Ovary (tissue), 9 donors: ENCODE measurements around the gene TCIRG1. TPM values are rescaled to one million over a fixed set of nuclear protein-coding genes. Genes with fewer than 3 reads are reported as not detected.

Experiments used
- DNase-seq, 5 donors: peaks; one replicate each; pipeline ENCODE4 v3.0.0-alpha.2; 2019 to 2020
- H3K27ac ChIP-seq, 2 donors: fragments of 200-600 bp; one replicate each; pipeline versions ENCODE4 v1.5.1 to v1.8.0; 2019 to 2022
- H3K27me3 ChIP-seq: fragments of 200-600 bp; one replicate; pipeline ENCODE4 v1.8.0; 2022
- H3K36me3 ChIP-seq: fragments of 200-600 bp; sonication (generic); one replicate; pipeline ENCODE4 v1.5.1; 2019
- H3K4me1 ChIP-seq: one replicate; pipeline ENCODE4 v1.8.1; 2013; ENCODE audit warnings: mild to moderate bottlenecking, moderate library complexity; ENCODE audit not compliant: insufficient read depth
- H3K4me3 ChIP-seq: fragments of 200-600 bp; sonication (generic); one replicate; pipeline ENCODE4 v1.5.1; 2017
- H3K9me3 ChIP-seq, 2 donors: fragments of 200-600 bp in 1 of 2; sonication (generic) in 1 of 2; one replicate each; pipeline versions ENCODE4 v1.5.1 to v1.8.1; 2013 to 2019; ENCODE audit warnings: mild to moderate bottlenecking in 1 of 2, moderate library complexity in 1 of 2
- EP300 ChIP-seq: sonication (generic); formaldehyde crosslinking; IDR thresholded peaks from one replicate; pipeline ENCODE4 v1.6.1; 2017; ENCODE audit warnings: antibody characterized with exemption
- POLR2A ChIP-seq: fragments of 450-650 bp; IDR thresholded peaks from one replicate; pipeline ENCODE4 v1.6.1; 2017; ENCODE audit warnings: antibody characterized with exemption, mild to moderate bottlenecking, moderate library complexity
- WGBS, 3 donors: extraction: QIAGEN DNeasy Blood & Tissue Kit in 1 of 3; methylation state at CpG; one replicate each; pipeline versions ENCODE4 v1.1.5 to v1.1.7; 2013 to 2017; 5-methylcytosine and 5-hydroxymethylcytosine counted together
- intact Hi-C, 4 donors: fragments of 100-400 bp; cut with DNase I; formaldehyde crosslinking; loops; one replicate each; pipeline versions ENCODE4 v1.11.0 to v1.15.1; 2022 to 2023
- polyA plus RNA-seq, 2 donors: library from polyadenylated mRNA; stranded (reverse); fragments of 200-250 nt in 1 of 2; fragments of 350-450 nt in 1 of 2; fragmentation: Illumina TruSeq in 1 of 2; extraction: RNeasy Lipid Tissue Mini Kit (QIAGEN cat#74804) in 1 of 2; gene quantifications; one replicate each; pipeline ENCODE4 v1.2.3, GENCODE V29; 2013 to 2014
- total RNA-seq, 7 donors: library from RNA; depleted of rRNA in 2 of 7; stranded (reverse); fragments of >200 nt in 2 of 7; fragmentation: NEBNext Ultra II Directional in 3 of 7; extraction: Animal tissue kit (Norgen Biotek cat#: 25700) in 3 of 7; gene quantifications; one replicate each; pipeline versions ENCODE4 v1.1.0 to v1.2.4, GENCODE V29; 2016 to 2023
- TF ChIP-seq, protein P1 (sequence below), 3 donors: fragments of 450-650 bp in 2 of 3; fragments of 200-600 bp in 1 of 3; IDR thresholded peaks; one replicate each; pipeline versions ENCODE4 v1.5.1 to v1.8.0; 2016 to 2022; ENCODE audit warnings: antibody characterized with exemption in 3 of 3, mild to moderate bottlenecking in 1 of 3
- donor health status: DM: no; HTN: no; CAD: no; lungs with moderate emphysema.
- donor health status: DM: no; HTN: no; CAD: no.
- donor health status: Bipolar disorder and iron deficiency.
- donor health status: DM: yes; HTN: yes; CAD: no.
- donor health status: DM: no; HTN: no; CAD: no.
- donor health status: DM: yes; HTN: yes; CAD: no.

Gene TCIRG1
- total and polyA plus RNA-seq, 9 donors = 2.2 to 109 (median 77.4) TPM

DNA sequence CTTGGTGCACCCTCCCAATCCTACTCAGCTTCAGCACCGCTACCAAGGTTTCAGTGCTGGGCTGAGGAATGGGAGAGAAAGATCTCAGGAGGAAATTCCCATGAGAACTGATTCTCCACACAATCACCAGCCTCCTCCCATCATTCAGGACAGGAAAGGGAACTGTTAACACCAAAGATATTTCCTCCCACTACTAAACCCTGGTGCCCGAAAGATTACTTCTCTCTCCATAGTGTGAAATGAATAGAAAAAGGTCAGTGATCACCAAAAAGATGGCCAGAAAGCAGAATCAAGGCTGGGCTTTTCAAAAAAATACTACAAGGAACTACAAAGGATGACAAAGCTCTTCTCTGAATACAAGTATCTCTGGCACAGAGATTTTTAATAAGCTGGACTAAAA, 26.1 kb downstream of the TCIRG1 start:
- Histone ChIP-seq H3K27me3 (no peaks in the 10 kb centered on the region), H3K4me1 (no peaks in the 10 kb centered on the region), H3K36me3 (no peaks in the 10 kb centered on the region), H3K9me3 (no peaks in the 10 kb centered on the region), H3K27ac (no peak overlapping the region), H3K4me3 (no peak overlapping the region)
- intact Hi-C loops = no loop called here
- TF ChIP-seq POLR2A = no peak
- TF ChIP-seq, protein P1, sequence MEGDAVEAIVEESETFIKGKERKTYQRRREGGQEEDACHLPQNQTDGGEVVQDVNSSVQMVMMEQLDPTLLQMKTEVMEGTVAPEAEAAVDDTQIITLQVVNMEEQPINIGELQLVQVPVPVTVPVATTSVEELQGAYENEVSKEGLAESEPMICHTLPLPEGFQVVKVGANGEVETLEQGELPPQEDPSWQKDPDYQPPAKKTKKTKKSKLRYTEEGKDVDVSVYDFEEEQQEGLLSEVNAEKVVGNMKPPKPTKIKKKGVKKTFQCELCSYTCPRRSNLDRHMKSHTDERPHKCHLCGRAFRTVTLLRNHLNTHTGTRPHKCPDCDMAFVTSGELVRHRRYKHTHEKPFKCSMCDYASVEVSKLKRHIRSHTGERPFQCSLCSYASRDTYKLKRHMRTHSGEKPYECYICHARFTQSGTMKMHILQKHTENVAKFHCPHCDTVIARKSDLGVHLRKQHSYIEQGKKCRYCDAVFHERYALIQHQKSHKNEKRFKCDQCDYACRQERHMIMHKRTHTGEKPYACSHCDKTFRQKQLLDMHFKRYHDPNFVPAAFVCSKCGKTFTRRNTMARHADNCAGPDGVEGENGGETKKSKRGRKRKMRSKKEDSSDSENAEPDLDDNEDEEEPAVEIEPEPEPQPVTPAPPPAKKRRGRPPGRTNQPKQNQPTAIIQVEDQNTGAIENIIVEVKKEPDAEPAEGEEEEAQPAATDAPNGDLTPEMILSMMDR (IDR thresholded peaks at IDR 0.05) = no peak
- no peak for TF ChIP-seq EP300
- WGBS, 3 donors = 74 to 98% (median 83%) methylated on average over 2 of the region's 2 CpGs
- DNase-seq = no peak

DNA sequence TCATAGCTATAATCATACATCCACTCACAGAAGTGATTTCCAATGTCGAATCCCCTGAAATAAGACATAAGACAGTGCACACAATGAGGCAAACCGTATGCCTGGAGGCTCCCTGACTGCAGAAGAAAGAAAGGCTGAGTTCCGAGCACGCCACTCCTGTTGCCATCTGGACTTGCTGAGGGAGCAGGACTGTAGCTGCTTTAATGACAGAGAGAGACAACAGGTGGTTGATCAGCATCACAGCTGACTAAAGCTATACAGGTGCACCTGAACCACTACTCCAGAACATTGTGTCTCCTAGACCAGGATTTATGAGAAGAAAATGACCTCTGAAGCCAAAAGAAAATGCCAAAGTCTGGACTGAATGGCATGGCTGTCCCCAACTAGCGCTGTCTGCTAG, 27.0 kb downstream of the TCIRG1 start:
- Histone ChIP-seq H3K9me3 (no peaks in the 10 kb centered on the region), H3K27me3 (no peaks in the 10 kb centered on the region), H3K4me3 (no peak overlapping the region), H3K36me3 (no peaks in the 10 kb centered on the region), H3K27ac (no peak overlapping the region), H3K4me1 (no peaks in the 10 kb centered on the region)
- intact Hi-C loops = no loop called here
- 92 to 97% (median 93%) methylated on average over 5 of the region's 5 CpGs for WGBS, 3 donors
- no peak for TF ChIP-seq POLR2A
- TF ChIP-seq, protein P1 (IDR thresholded peaks at IDR 0.05) = no peak
- no peak for TF ChIP-seq EP300
- no peak for DNase-seq

DNA sequence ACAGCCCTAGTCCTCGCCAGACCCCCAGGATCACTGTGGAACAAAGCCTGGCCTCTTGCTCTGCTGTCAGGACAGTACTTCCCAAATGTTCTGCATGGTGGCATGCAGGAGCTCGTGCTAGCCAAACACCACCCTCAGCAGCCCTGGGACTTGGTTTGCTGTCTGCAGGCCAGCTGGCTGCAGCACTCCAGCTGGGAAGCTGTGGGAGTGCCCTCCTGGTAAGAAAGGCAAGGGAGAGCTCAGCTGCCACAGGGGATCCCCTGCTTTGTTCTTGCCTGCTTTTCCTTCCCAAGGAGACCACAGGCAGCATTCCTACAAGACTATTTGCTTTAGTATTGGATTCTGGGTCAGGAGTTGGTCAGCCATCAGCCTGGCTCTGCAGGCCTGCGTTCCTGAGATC, 27.9 kb downstream of the TCIRG1 start:
- Histone ChIP-seq H3K4me1 (no peaks in the 10 kb centered on the region), H3K27me3 (no peaks in the 10 kb centered on the region), H3K27ac (no peak overlapping the region), H3K9me3 (no peaks in the 10 kb centered on the region), H3K36me3 (no peaks in the 10 kb centered on the region), H3K4me3 (no peak overlapping the region)
- 57 to 76% (median 59%) methylated on average over 3 of the region's 3 CpGs for WGBS, 3 donors
- DNase-seq = no peak
- intact Hi-C loops = no loop called here
- no peak for TF ChIP-seq POLR2A
- no peak for TF ChIP-seq EP300
- TF ChIP-seq, protein P1 (IDR thresholded peaks at IDR 0.05) = no peak

DNA sequence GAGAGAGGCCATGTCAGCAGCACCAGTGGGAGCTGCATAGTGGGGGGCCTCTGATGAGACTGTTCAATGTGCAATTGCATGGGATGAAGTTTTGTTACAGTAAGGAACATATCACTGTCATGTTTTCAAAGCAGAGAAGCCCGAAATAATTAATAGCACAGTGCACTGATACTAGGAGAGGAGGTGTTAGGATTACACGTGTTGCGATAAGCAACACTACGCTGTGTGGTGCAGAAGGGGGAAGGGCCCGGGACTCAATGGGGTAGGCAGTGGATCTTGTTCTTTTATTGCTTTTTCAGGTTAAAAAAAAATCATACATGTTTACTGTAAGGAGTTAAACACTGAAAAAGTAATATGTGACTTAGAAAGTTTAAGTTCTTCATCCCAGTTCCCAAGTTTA, 29.2 kb downstream of the TCIRG1 start:
- intact Hi-C loops = no loop called here
- no peaks in the 10 kb centered on the region for H3K36me3 ChIP-seq
- WGBS, 3 donors = 73 to 78% (median 75%) methylated on average over 5 of the region's 5 CpGs

More for the DNA sequence above, 29.2 kb downstream of the TCIRG1 start:
- no peak overlapping the region for H3K27ac ChIP-seq
- H3K9me3 ChIP-seq = no peaks in the 10 kb centered on the region
- no peak for DNase-seq
- no peaks in the 10 kb centered on the region for H3K4me1 ChIP-seq
- H3K4me3 ChIP-seq = no peak overlapping the region
- no peaks in the 10 kb centered on the region for H3K27me3 ChIP-seq
- no peak for TF ChIP-seq POLR2A
- TF ChIP-seq EP300 = no peak
- TF ChIP-seq, protein P1 (IDR thresholded peaks at IDR 0.05) = no peak
